ENCODE results near the gene CDH10. TPM values are rescaled to one million over a fixed set of nuclear protein-coding genes. Genes with fewer than 3 reads are reported as not detected.

CDH10 gene
- total RNA-seq, 1 experiment from 2014 or later = 0.31 TPM

DNA sequence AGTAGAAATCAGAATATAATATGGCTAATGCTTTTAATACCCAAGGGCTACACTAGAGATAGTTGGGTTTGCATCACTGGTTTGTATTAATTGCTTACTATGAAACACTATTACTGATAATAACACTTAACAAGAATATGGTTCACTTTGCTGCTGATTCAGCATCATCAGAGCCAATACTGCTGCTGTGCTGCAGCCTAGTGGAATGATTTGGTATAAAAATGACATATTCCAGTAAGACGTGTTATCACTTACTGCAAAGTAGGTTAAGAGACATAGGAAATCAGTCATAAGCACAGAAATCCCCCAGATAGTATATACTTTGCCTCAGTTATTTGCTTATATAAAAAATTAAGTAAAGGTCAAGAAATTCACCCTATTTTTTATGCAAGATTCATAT, 2.8 kb downstream of the CDH10 start:
- H2BK12ac ChIP-seq (ENCODE audit: insufficient read length, low read depth, low read length) = no peak overlapping the region
- no peaks in the 10 kb centered on the region for H3K23me2 ChIP-seq (ENCODE audit: insufficient read length, low read depth, low read length, poor library complexity, severe bottlenecking)
- H3K9ac ChIP-seq (ENCODE audit: extremely low read depth, insufficient read length, low read length) = no peak overlapping the region
- H3K27me3 Mint-ChIP-seq (ENCODE audit: low read depth) = peaks cover 44% of the 10 kb centered on the region
- H3K9me3 Mint-ChIP-seq = no peaks in the 10 kb centered on the region
- no peak overlapping the region for H3K4ac ChIP-seq (ENCODE audit: low read depth, low read length)
- H3K79me2 ChIP-seq (ENCODE audit: insufficient read depth, low read length) = no peaks in the 10 kb centered on the region
- no peak for DNase-seq
- H3K4me1 ChIP-seq (ENCODE audit: insufficient read depth, low read length) = no peaks in the 10 kb centered on the region
- TF ChIP-seq, protein P1, sequence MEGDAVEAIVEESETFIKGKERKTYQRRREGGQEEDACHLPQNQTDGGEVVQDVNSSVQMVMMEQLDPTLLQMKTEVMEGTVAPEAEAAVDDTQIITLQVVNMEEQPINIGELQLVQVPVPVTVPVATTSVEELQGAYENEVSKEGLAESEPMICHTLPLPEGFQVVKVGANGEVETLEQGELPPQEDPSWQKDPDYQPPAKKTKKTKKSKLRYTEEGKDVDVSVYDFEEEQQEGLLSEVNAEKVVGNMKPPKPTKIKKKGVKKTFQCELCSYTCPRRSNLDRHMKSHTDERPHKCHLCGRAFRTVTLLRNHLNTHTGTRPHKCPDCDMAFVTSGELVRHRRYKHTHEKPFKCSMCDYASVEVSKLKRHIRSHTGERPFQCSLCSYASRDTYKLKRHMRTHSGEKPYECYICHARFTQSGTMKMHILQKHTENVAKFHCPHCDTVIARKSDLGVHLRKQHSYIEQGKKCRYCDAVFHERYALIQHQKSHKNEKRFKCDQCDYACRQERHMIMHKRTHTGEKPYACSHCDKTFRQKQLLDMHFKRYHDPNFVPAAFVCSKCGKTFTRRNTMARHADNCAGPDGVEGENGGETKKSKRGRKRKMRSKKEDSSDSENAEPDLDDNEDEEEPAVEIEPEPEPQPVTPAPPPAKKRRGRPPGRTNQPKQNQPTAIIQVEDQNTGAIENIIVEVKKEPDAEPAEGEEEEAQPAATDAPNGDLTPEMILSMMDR (conservative IDR thresholded peaks at IDR 0.05) = peak; percentile 67
- no peak overlapping the region for H4K5ac ChIP-seq (ENCODE audit: insufficient read length, low read depth, low read length)
- H2BK20ac ChIP-seq (ENCODE audit: low read depth, low read length, poor library complexity, severe bottlenecking) = no peak overlapping the region
- no peak overlapping the region for H3K27ac Mint-ChIP-seq
- H2AK5ac ChIP-seq (ENCODE audit: insufficient read length, low read length) = no peak overlapping the region
- no peaks in the 10 kb centered on the region for H4K20me1 ChIP-seq (ENCODE audit: control insufficient read depth, insufficient read depth, insufficient read length)
- H3K27me3 ChIP-seq (ENCODE audit: insufficient read depth, low read length) = no peaks in the 10 kb centered on the region; the same call in 1 of the 2 replicates
- H3K56ac ChIP-seq (ENCODE audit: insufficient read length, low read depth, low read length) = no peak overlapping the region
- H2AFZ ChIP-seq (ENCODE audit: low read length) = no peak overlapping the region
- no peak overlapping the region for H4K91ac ChIP-seq (ENCODE audit: insufficient read length, low read depth, low read length)
- no peak overlapping the region for H3K23ac ChIP-seq (ENCODE audit: insufficient read length, low read depth, low read length)
- no peak overlapping the region for H3K18ac ChIP-seq (ENCODE audit: insufficient read length, low read depth, low read length)
- no peak overlapping the region for H3K14ac ChIP-seq (ENCODE audit: insufficient read depth, low read length)
- H4K8ac ChIP-seq (replicated peaks; ENCODE audit: insufficient read length, low read depth, low read length) = no peak overlapping the region
- peaks cover 25 to 31% of the 10 kb centered on the region in 2 experiments for H3K4me1 Mint-ChIP-seq
- no peak overlapping the region for H2BK120ac ChIP-seq (ENCODE audit: low read depth, low read length, poor library complexity, severe bottlenecking)
- WGBS (ENCODE audit: extremely low coverage, insufficient read length, low lambda C conversion rate) = no CpG with 5 or more reads among the region's 1 CpG
- H3K36me3 Mint-ChIP-seq (ENCODE audit: insufficient read depth in 1 of 3, low read depth in 3 of 3) = no peaks in the 10 kb centered on the region
- no peaks in the 10 kb centered on the region for H3K9me3 ChIP-seq (ENCODE audit: control insufficient read depth, low read depth, low read length)
- no peak overlapping the region for H2BK15ac ChIP-seq (ENCODE audit: low read depth, low read length)
- H3K4me2 ChIP-seq (ENCODE audit: insufficient read depth, insufficient read length, low read length) = no peak overlapping the region
- no peak overlapping the region for H3K4me3 Mint-ChIP-seq
- H3K27ac ChIP-seq (ENCODE audit: insufficient read length, low read depth, low read length) = no peak overlapping the region
- no peaks in the 10 kb centered on the region for H3K79me1 ChIP-seq (ENCODE audit: insufficient read depth, low read depth, low read length, poor library complexity, severe bottlenecking)
- H3T11ph ChIP-seq (ENCODE audit: low read length) = no peak overlapping the region
- H2BK5ac ChIP-seq (ENCODE audit: insufficient read length, low read length) = no peak overlapping the region

All from H9 (cell line).